ENCODE results near the gene FLT1.

FLT1 gene

GRCh38 chr13:28526876-28527275, 31.9 kb upstream of the FLT1 start:
- DNase-seq, result no peak

DNA sequence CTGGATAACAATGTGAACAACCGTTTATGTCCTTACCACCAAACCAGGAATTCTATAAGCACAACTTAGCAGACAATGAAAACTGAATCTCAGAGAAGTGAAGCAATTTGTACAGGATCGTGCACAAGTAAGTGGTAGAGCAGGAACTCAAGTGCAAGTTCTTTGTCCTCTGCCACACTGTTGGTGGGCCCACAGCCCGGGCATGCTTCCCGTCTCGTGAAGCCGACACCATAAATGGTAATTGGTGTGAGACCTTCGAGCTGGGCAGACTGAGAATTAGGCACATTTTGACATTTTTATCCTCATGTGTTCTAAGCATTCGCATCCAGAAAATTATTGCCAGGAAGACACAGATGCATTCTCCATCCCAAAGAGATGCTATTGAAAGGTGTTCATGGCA, 27.9 kb upstream of the FLT1 start:
- DNase-seq, result no peak

GRCh38 chr13:28513745-28514144, 18.8 kb upstream of the FLT1 start:
- DNase-seq, result no peak

- DNase-seq, result no peak
Observed at GRCh38 chr13:28510542-28510941, 15.6 kb upstream of the FLT1 start.

GRCh38 chr13:28510066-28510465, 15.1 kb upstream of the FLT1 start:
- no peak for DNase-seq

DNA sequence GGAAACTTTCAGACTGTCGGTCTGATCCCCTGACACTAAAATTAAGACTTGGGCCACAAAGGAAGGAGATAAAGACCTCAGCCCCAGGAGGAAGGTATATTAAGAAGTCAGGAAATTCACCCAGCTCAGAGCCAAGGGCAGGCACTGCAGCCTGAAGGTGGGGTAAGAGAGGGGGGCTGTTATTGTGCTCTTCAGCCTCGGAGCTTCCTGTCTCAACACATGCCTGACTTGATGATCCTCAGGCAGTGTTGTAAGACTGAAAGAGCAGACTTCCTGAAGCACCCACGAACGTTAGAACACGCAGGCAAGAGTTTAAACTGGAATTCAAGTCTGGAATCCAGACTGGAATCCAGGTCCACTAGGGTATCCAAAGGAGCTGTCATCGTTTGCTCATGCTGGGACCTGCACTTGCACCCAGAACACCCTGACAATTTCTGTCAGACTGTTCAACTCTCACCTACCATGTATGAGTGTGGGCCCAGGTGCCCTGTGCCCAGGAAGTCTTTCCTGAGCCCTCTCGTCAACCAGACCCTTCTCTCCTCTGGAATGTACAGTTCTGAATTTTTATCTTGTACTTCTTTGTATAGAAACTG, 10.7 kb upstream of the FLT1 start:
- peak; percentile 56 for DNase-seq

- no peak for DNase-seq
Observed at GRCh38 chr13:28503182-28503967, 8.4 kb upstream of the FLT1 start.

DNA sequence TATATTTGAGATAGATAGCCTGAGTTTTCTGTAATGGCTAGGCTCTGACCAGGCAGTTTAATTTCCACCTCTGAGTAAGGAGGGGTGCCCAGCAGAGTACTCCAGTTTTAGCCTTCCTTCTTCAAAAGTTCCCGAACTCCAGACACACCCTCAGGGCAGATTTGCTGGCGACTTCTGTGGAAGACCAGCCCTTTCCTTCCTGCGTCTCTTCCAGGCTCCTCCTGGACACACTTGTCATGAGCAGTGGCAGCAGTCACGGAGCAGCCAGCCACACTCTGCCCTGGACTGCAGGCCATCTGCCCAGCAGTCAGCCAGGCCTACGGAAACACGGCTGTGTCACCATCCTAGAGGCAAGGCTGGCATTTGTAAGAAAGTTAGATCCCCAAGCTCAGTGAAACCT, 6.6 kb upstream of the FLT1 start:
- no peak for DNase-seq

DNA sequence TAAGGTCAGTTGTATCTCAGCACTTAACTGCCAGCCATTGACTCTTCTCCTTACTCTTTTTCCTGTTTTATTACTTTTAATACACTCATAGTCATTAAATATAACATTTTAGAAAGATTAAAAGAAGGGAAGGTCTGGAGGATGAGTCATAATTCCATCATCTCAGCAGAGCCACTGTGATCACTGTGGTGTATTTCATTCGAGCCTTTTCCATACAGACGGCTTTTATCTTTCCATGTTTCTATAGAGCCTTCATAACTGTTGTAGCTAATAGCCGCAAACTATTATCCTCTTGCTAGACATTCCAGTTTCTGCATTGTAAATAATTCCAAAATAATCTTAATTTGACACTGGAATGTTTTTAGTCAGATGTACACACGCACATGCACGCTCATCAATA, 4.7 kb upstream of the FLT1 start:
- no peak for DNase-seq

DNA sequence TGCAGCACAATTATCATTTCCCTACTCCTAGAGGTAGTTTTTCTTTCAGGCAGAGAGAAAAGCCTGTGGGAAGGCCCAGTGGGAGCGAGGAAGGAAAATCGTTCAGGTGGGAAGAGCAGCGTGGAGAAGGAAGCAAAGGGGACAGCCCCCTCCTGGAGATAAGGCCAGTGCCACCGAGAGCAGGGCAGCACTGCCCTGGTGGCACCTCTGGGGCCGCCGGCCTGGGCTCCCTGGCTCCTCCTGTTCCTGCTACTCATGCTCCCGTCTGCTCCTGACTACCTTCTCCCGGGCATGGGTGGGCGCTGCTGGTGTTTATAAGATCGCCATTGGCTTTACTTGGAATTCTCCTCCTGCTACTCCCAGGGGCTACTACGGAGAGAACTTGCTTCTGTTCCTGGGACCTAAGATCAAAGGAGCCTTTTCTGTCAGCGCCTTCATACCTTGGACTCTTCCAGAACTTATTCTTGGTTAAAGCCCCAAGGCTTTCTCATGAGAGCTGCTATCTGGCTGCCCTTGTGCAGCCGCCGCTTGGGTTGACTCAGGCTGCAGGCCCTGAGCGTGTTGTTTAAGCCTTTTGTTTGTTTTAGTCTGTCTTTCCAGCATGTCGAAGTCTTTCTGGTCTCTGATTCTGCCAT, 3.7 kb upstream of the FLT1 start:
- no peak for DNase-seq

DNA sequence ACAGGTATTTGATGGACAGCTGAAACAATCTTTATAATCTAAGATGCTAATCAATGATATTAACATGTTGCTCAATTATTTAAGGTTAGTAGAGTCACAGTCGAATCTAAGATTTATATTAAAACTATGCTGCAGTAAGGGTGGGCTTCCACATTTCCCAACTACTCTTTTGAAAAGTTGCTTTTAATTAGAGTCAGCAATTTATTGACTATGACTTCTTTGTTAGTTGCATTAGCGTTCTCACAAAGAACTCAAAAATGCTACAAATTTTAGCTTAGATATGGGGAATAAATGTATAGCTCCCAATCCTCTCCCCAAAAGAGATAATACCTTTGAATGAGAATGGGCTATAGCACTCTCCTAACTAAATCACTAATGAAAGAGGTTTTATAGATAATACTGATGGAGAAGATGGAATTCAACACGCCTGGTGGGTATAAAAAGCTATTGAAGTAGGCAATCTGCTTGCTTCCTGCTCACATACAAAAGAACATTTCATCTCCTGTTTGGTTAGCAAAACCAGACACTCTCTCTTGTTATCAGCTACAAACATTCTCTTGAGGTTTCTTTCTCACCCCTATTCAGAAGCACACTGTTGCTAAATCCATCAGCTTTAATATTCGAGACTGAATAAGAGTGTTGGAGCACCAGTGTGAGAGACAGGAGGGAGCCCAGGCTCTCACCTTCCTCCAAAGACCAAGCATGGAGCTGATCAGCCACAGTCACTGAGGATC, 2.4 kb upstream of the FLT1 start:
- peak; percentile 80 for DNase-seq

DNA sequence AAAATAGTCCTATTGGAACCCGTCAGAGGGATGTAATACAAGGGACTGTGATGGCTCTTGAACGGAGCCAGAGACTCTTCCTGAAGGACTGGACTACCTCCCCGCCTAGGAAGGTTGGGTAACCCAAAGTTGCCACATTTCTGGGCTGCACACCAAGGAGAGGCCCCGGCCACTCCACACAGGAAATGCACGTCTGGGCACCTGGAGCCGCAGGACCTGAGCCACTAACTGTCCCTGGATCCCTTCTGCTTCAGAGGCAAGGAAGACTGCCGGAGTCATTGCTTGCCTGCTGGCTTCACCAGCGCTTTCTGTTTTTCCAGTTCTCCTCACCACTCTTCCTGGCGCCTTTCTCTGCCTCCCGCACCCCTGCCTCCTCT, 1.2 kb upstream of the FLT1 start:
- no peak for DNase-seq

DNA sequence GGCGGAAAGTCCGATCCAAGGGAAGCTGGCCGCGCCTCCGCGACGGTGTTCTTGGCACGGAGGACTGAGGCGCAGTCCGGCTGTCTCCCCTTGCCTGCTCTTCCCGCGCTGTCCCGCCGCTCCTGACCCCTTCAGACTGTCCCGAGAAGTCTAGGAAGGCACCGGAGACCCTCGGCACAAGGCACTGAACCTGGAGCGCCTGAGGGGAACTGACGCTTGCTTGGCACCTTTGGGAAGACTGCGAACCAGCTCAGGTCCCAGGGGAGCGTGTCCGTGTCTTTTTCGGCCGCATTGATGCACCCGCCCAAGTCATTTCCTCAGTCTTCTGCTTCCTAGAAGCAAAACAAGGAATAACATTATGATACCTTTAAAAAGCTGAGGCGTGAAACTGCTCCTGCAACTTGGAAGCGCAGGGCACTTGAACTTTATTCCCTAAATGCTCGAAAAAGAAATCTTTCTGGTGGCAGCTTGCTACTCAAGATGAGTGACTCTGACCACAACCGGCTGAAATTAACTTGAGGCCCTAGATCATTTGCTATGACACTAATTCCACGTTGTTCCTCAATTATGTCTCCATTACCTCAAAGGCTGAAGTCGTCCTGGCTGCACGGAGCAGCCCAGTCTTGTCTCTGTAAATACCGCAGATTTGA, 735 bp upstream of the FLT1 start:
- DNase-seq, result no peak

DNA sequence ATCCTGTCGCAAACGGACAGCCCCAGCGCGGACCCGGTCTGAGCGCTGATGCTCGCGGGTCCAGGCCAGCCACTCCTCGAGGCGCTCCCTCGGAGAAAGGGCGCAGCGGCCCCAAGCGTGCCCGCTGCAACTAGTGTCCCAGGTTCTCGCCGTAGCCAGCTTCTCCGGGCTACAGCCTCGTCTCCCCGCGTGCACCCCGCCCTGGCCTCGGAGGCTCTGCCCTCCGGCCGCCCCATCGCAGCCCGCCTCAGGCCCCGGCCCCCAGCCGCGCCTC, 487 bp downstream of the FLT1 start:
- no peak for DNase-seq

DNA sequence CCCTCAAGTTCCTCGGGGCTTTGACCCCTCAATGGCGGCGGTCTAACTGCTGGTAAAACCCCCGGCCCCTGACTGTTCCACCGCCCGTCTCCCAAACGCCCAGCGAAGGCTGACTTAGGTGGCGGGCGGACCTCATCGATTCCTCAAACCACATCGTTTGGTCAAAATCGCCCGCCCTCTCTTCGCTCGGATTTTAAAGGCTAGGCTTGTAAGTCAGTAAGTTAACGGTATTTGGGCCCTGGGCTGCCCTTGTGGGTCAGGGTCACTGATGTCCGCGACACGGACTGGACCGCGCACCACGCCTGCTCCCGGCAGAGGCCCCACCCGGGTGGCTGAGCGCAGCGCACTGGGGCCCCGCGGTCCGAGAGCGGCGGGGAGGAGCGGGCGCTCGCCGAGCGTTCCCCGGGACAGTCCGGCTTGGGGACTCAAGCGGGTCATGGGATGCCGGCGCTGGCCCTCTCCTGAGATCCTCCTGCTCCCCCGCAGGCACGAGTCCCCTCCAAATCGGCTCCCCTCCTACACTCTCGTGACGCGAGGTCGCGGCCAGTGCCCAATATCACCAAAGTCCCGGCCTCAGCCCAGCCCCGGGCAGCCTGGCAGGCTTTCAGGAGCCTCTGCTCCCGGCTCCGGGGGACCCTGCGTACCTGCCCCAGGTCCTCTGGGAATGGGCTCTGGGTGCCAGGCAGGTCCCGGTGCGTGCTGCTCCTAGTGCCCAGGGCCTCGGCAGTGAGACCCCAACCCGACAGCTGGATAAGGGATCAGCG, 1.0 kb downstream of the FLT1 start:
- no peak for DNase-seq

DNA sequence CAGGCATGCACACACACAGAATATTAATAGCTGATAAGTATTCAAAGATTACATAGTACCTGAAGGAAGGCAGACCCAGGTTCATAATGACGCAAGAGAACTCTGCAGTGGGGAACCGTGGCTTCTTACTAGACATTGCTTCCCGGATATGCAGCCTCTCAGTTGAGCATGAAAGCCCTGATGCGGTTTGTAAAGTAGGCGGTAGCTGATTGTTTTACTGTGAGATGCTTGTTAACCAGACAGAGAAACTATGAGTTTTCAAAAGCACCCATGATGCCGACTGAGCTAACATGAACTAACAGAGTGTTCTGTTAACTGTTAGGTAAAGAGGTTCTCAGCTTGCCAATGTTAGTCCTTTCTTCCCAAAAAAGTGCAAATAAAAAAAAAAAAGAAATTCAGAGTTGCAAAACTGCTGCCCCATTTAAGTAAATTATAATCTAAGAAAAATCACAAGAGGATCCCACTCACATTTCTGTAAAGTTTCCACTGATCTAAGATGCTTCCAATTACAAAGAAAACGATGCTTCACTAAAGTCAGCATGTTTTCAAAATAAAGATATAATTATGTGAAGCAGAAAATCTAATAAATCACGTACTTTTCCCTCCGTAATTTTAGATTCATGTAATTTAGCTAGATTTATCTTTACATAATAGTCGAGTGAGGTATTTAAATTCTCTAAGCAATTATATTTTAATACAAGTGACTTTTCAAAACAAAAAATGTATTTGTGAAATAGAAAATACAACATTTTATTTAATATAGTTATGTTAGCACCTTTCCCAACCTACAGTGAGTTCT, 2.2 kb downstream of the FLT1 start:
- no peak for DNase-seq

GRCh38 chr13:28490061-28490460, 4.9 kb downstream of the FLT1 start:
- DNase-seq, result no peak

DNA sequence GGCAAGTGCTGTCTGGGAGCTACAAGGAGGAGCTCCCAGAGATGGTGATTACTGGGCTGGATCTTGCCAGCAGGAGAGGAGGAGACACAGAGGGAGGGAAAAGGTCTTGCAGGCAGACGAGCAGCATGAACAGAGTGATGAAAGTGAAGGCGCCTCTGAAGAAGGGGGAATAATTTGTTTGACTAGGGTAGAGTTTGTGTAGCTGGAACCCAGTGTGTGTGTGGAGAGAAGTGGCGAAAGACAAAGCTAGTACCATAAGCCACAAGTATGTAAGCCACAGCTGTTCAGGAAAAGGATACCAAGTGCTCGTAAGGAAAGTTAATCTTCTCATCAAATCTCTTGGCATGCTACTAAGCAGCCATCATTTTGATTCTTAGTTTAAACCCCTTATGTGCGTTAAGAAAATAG, 5.4 kb downstream of the FLT1 start:
- peak; percentile 46 for DNase-seq

GRCh38 chr13:28488376-28489005, 6.4 kb downstream of the FLT1 start:
- peak; percentile 46 for DNase-seq

GRCh38 chr13:28485996-28486543, 8.9 kb downstream of the FLT1 start:
- DNase-seq, result no peak

DNA sequence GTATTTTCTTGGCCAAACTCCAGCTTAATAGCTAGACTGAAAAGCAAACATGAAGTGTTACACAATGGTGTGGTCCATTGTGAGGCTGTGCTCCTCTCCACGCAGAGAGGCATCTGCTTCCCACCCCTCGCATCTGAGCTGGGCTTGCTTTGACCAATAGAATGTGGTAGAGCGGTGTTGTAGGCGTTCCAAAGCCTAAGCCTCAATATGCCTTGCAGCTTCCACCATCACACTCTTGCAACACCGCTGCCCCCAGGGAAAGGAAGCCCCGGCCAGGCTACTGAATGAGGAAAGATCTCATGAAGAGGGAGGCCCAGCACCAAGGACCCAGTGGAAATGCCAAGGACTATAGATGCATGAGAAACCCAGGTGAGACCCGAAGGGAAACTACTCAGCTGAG, 9.4 kb downstream of the FLT1 start:
- DNase-seq, result no peak
